GM12801 (cell line): ENCODE data around the gene CEP162.

Source experiments
- CTCF ChIP-seq: IDR thresholded peaks from one replicate; pipeline ENCODE4 v1.5.1; 2011; ENCODE audit warnings: control low read depth; ENCODE audit not compliant: insufficient read length; ENCODE audit errors: extremely low read depth

The CEP162 gene

GRCh38 chr6:84086545-84087429 lies 140.7 kb downstream of the CEP162 start:
- no peak for TF ChIP-seq CTCF

- TF ChIP-seq CTCF = no peak
Observed at GRCh38 chr6:84086056-84086455, 141.4 kb downstream of the CEP162 start.

- no peak for TF ChIP-seq CTCF
Observed at GRCh38 chr6:84082689-84083265, 144.7 kb downstream of the CEP162 start.

GRCh38 chr6:84081222-84081621 lies 146.2 kb downstream of the CEP162 start:
- TF ChIP-seq CTCF = no peak

- no peak for TF ChIP-seq CTCF
Observed at GRCh38 chr6:84078335-84078734, 149.1 kb downstream of the CEP162 start.

- no peak for TF ChIP-seq CTCF
Observed at GRCh38 chr6:84077645-84078044, 149.8 kb downstream of the CEP162 start.

- no peak for TF ChIP-seq CTCF
Observed at GRCh38 chr6:84074988-84075781, 152.3 kb downstream of the CEP162 start.
